GM12891 (cell line): ENCODE results near the gene POT1.

ENCODE experiments used
- DNase-seq: peaks from one replicate; pipeline ENCODE4 v3.0.0; 2011; ENCODE audit warnings: low spot score; ENCODE audit not compliant: insufficient read length
- FAIRE-seq: peaks from 2 replicates; lab custom pipeline; 2011; peaks lifted over from hg19 to GRCh38; lab: Jason Lieb, UNC
- PAX5 ChIP-seq: IDR thresholded peaks from 2 replicates; pipeline ENCODE4 v1.6.1; 2011; ENCODE audit warnings: low read length, moderate library complexity, mild to moderate bottlenecking; ENCODE audit not compliant: insufficient read depth, severe bottlenecking
- POLR2A ChIP-seq: IDR thresholded peaks from 2 replicates; pipeline ENCODE4 v1.6.1; 2011; ENCODE audit warnings: low read depth, low read length, control low read depth
- POLR2AphosphoS5 ChIP-seq: IDR thresholded peaks from 2 replicates; pipeline ENCODE4 v1.6.1; 2011; ENCODE audit warnings: low read depth, low read length, control low read depth
- POU2F2 ChIP-seq: IDR thresholded peaks from 2 replicates; pipeline ENCODE4 v1.6.1; 2011; ENCODE audit warnings: low read depth, mild to moderate bottlenecking, control low read depth, low read length, moderate library complexity
- SPI1 ChIP-seq: IDR thresholded peaks from 2 replicates; pipeline ENCODE4 v1.6.1; 2011; ENCODE audit warnings: low read depth, low read length, control low read depth
- TAF1 ChIP-seq: IDR thresholded peaks from 2 replicates; pipeline ENCODE4 v1.6.1; 2011; ENCODE audit warnings: low read depth, low read length, control low read depth

The POT1 gene

DNA sequence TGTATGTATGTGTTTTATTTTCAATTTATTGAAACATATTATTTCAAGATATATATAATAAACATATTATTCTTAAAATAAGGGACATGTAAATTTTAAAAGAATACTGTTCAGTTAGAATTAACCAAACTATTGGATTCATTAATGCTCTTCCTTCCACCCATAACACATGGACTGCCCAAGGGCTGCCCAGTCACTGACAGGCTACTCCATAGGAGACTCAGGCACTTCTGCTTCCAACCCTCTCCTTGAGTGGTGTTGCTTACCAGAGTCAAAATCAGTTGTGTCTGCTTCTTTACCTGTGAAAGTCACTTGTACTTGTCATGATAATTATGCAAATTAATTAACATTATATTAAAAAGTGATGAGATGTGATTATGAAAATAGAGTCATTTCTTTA lies 154.2 kb downstream of the POT1 start:
- no peak for TF ChIP-seq POLR2AphosphoS5
- no peak for TF ChIP-seq SPI1
- no peak for TF ChIP-seq POLR2A
- FAIRE-seq: no peak
- no peak for DNase-seq

DNA sequence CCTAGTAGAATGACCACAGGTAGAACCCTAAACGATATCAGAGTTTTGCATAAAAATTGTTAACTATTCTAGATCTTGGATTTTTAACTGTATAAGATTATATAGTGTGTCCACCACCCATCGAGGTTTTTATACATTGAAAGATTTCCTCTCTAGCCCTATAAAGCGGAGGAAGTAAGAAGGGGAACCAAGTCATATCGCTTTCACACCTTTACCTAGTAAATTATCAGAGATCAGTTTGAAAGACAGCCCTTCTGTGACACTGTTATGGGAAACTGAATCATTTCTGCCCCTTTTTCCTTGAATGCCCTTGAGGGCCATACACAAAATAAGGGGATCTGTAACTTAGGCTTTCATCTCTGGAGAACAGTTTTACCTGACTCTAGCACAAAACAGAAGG lies 155.7 kb downstream of the POT1 start:
- no peak for TF ChIP-seq PAX5
- no peak for TF ChIP-seq POLR2A
- TF ChIP-seq TAF1: no peak
- no peak for TF ChIP-seq SPI1
- TF ChIP-seq POU2F2: no peak
- TF ChIP-seq POLR2AphosphoS5: no peak
- FAIRE-seq (no peak), DNase-seq (no peak)

DNA sequence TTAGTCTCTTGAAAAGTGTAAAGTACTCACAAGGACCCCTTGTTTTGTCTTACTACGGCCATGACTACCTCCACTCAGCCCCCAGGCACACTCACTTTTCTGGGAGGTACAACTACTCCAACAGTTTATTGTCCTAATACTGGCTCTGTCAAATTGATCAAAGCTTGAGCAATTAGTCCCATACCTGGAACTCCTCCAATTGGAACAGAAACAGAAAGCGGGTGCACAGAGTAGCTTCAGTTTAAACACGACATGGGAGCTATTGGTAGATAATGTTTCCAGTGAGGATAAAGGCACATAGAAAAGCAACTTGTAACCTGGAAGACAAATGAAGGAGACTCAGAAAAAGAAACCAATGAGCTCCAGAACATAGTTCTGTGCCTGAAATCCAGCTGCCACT lies 156.3 kb downstream of the POT1 start:
- no peak for FAIRE-seq
- TF ChIP-seq SPI1 (no peak), POLR2AphosphoS5 (no peak), POU2F2 (no peak), POLR2A (no peak), PAX5 (no peak), TAF1 (no peak)
- no peak for DNase-seq
